Measurements from ENCODE around the gene RAX2.

- TF ChIP-seq POLR2A (IDR thresholded peaks at IDR 0.05) (no peak), CTCF (IDR thresholded peaks at IDR 0.05) (no peak)
Measured at GRCh38 chr19:3730457-3730958, 41.5 kb downstream of the RAX2 start.

All from ovary (tissue), 3 donors.